Aortic smooth muscle cell (primary cell): ENCODE measurements around the gene FOXD4. TPM values are rescaled to one million over a fixed set of nuclear protein-coding genes. Genes with fewer than 3 reads are reported as not detected.

Experiments used
- total RNA-seq: library from RNA; depleted of rRNA; stranded (reverse); fragments of >200 nt; gene quantifications from 2 replicates; pipeline ENCODE4 v1.2.3, GENCODE V29; 2014

Gene FOXD4
- total RNA-seq, result 0.06 and 0.13 TPM in 2 replicates

GRCh38 chr9:117995-118467 is at the start of gene FOXD4:
Gene FOXD4 (minus strand): TSS chr9:118417. CDS start chr9:118119, 298 bp downstream.

Other genes with a start within 250 kb of the FOXD4 start
- 3.4 and 4.2 TPM in 2 replicates for gene WASHC1, start 89.0 kb downstream of the FOXD4 start, total RNA-seq
- 12.8 and 34.3 TPM in 2 replicates for gene ZNG1A, start 60.6 kb upstream of the FOXD4 start, total RNA-seq
- gene DOCK8, start 96.4 kb upstream of the FOXD4 start, total RNA-seq, result under 0.01 TPM in 2 replicates